Activated T-cell treated with anti-CD3 and anti-CD28 coated beads for 4 hours (primary cell): Measurements from ENCODE around the gene ZNF763.
"Not testable (repeated sequence)": the region's sequence is repeated elsewhere in the genome, so short reads cannot be mapped to it uniquely, and the experiment has no call there.

ENCODE experiments used
- DNase-seq: peaks from one replicate; pipeline ENCODE4 v3.0.0-alpha.2; 2020

ZNF763 gene

GRCh38 chr19:11973019-11973810, 8.4 kb downstream of the ZNF763 start:
- no peak for DNase-seq

- DNase-seq = no peak
Observed at GRCh38 chr19:11978492-11979100, 13.8 kb downstream of the ZNF763 start.

GRCh38 chr19:11979527-11979926, 14.7 kb downstream of the ZNF763 start:
- DNase-seq = no peak

- DNase-seq = no peak
Observed at GRCh38 chr19:11982526-11982925, 17.7 kb downstream of the ZNF763 start.

- no peak for DNase-seq
Observed at GRCh38 chr19:11984986-11985385, 20.1 kb downstream of the ZNF763 start.

GRCh38 chr19:11986754-11987153, 21.9 kb downstream of the ZNF763 start:
- DNase-seq = no peak

- DNase-seq = peak; percentile 92
Observed at GRCh38 chr19:11987405-11988281, 22.8 kb downstream of the ZNF763 start.

GRCh38 chr19:11989112-11989456, 24.2 kb downstream of the ZNF763 start:
- DNase-seq = no peak

GRCh38 chr19:11991921-11992320, 27.1 kb downstream of the ZNF763 start:
- not testable (repeated sequence) for DNase-seq

GRCh38 chr19:11995174-11995573, 30.3 kb downstream of the ZNF763 start:
- DNase-seq = no peak

- DNase-seq = no peak
Observed at GRCh38 chr19:12000152-12000981, 35.5 kb downstream of the ZNF763 start.

GRCh38 chr19:12015015-12015752, 50.3 kb downstream of the ZNF763 start:
- no peak for DNase-seq

GRCh38 chr19:12015753-12016116, 50.9 kb downstream of the ZNF763 start:
- no peak for DNase-seq
